ENCODE measurements around the gene GAB1. TPM values are rescaled to one million over a fixed set of nuclear protein-coding genes. Genes with fewer than 3 reads are reported as not detected.

GAB1 gene
- total RNA-seq, 1 donor from 2014 or later, result 63.3 TPM

DNA sequence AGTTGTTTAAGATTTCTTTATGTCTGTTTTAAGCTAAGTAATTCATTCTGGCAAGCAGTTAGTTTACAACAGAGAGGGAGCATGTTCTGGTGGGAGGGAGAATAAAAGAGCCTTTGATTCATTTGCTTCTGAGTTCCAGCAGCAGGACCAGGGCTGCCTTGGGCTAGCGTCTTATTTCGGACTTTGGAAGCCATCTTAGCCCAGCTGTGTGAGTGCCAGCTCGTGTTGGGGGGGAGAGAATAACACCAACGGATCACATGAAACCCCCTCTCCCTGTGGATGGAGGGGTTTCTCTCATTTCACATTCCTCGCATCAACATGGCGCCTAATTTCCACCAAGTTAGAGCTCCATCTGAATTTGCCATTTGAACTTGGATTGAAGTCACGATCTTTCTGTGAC lies 7.4 kb downstream of the GAB1 start:
- no peaks in the 10 kb centered on the region for H3K36me3 ChIP-seq
- H3K4me3 ChIP-seq, result no peak overlapping the region
- H3K27me3 ChIP-seq (ENCODE audit: low read depth), result no peaks in the 10 kb centered on the region
- no peak for ATAC-seq
- intact Hi-C loops (cut with DNase I), result no loop called here
- no peak for TF ChIP-seq CTCF (IDR thresholded peaks at IDR 0.05)
- DNase-seq, result no peak
- peaks cover 51% of the 10 kb centered on the region for H3K4me1 ChIP-seq
- peak overlapping the region; percentile 58 for H3K27ac ChIP-seq
- no peaks in the 10 kb centered on the region for H3K9me3 ChIP-seq

DNA sequence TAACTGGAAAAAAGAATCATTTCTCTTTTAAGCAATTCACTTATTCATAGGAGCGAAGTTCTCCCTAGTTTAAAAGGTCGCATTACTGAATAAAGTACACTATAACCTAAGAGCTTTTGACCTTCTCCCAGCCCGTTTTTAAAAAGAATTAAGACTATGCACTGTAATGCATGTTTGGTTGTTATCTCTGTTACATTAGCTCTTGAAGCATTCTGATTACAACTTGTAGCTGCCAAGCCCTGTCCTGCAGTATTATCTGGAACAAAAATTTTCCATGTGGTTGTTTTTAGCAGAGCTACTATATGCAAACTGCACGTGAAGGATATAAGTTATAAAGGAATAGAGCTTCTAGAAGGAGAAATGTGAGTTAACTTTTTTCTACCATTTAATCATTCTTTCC lies 8.1 kb downstream of the GAB1 start:
- DNase-seq (no peak), ATAC-seq (peak; percentile 61 to 65)
- Histone ChIP-seq H3K4me3 (no peak overlapping the region), H3K4me1 (peaks cover 48% of the 10 kb centered on the region), H3K27ac (peak overlapping the region; percentile 58), H3K9me3 (no peaks in the 10 kb centered on the region), H3K36me3 (no peaks in the 10 kb centered on the region), H3K27me3 (ENCODE audit: low read depth) (no peaks in the 10 kb centered on the region)
- intact Hi-C loops (cut with DNase I), result no loop called here
- TF ChIP-seq CTCF (IDR thresholded peaks at IDR 0.05), result no peak

DNA sequence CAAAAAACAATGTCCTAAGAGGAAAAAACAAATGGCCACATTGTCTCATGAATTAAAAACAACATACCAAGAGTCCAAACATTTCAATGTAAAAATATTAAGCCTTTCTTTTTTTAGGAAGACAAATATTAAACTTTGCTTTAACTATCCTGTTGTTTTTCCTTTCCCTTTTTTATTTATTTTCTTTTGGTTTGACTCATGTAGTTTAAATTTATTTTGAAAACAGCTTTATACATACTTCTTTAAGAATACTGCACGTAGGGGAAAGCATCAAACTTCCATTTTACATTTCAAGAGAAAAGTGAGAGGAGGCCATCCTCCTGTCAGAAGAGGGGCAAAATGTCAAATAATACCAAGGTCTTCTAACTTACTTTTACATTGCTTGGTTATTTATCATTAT lies 8.7 kb downstream of the GAB1 start:
- H3K36me3 ChIP-seq, result no peaks in the 10 kb centered on the region
- intact Hi-C loops (cut with DNase I), result no loop called here
- TF ChIP-seq CTCF (IDR thresholded peaks at IDR 0.05), result no peak
- no peak for ATAC-seq
- no peak for DNase-seq
- no peaks in the 10 kb centered on the region for H3K9me3 ChIP-seq
- no peaks in the 10 kb centered on the region for H3K27me3 ChIP-seq (ENCODE audit: low read depth)
- H3K27ac ChIP-seq, result peak overlapping the region; percentile 58
- no peak overlapping the region for H3K4me3 ChIP-seq
- H3K4me1 ChIP-seq, result peaks cover 45% of the 10 kb centered on the region

DNA sequence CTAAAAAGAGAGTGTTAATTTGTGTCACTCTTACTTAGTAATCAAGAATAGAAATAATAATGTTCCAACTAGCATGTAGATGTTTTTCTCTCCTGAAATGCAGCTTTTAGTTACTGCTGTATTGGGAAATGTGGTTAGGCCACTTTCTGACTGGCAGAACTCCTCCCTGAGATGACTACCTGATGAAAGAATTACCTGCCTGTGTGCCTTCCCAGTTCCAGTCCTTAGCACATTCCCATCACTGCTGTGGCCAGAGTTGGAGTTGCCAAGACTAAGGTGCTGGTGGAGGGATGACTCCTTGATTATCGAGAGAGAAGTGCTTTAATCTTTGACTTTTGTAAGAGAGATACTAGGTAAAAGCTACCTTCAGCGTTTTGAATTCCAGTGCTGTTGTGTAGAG lies 9.5 kb downstream of the GAB1 start:
- Histone ChIP-seq H3K27me3 (ENCODE audit: low read depth) (no peaks in the 10 kb centered on the region), H3K4me1 (peaks cover 43% of the 10 kb centered on the region), H3K27ac (peak overlapping the region; percentile 58), H3K4me3 (no peak overlapping the region), H3K36me3 (no peaks in the 10 kb centered on the region), H3K9me3 (no peaks in the 10 kb centered on the region)
- no peak for TF ChIP-seq CTCF (IDR thresholded peaks at IDR 0.05)
- ATAC-seq (peak; percentile 91 to 96), DNase-seq (no peak)
- intact Hi-C loops (cut with DNase I), result no loop called here

GRCh38 chr4:143347484-143348111 lies 10.9 kb downstream of the GAB1 start:
- Histone ChIP-seq H3K9me3 (no peaks in the 10 kb centered on the region), H3K27me3 (ENCODE audit: low read depth) (no peaks in the 10 kb centered on the region), H3K27ac (no peak overlapping the region), H3K36me3 (no peaks in the 10 kb centered on the region), H3K4me3 (no peak overlapping the region), H3K4me1 (peaks cover 57% of the 10 kb centered on the region)
- TF ChIP-seq CTCF (IDR thresholded peaks at IDR 0.05), result no peak
- ATAC-seq, result no peak
- intact Hi-C loops (cut with DNase I), result no loop called here
- no peak for DNase-seq

Data from lower lobe of right lung (tissue), 2 donors.